K562 (cell line): ENCODE measurements around the gene COPG2. TPM values are rescaled to one million over a fixed set of nuclear protein-coding genes. Genes with fewer than 3 reads are reported as not detected.
A peak's percentile ranks its signal among the peaks of the same experiment; 100 is the strongest.

Experiments
- CREM ChIP-seq: IDR thresholded peaks from 2 replicates; pipeline ENCODE4 v1.6.1; 2014; ENCODE audit warnings: antibody characterized with exemption, low read depth
- ELK3 ChIP-seq: fragments of 450-650 bp; formaldehyde crosslinking; IDR thresholded peaks from 2 replicates; pipeline ENCODE4 v1.4.0; 2020; ENCODE audit warnings: mild to moderate bottlenecking
- EP400 ChIP-seq: fragments of 450-650 bp; IDR thresholded peaks from 2 replicates; pipeline ENCODE4 v1.6.1; 2017; ENCODE audit warnings: antibody characterized with exemption, mild to moderate bottlenecking, moderate library complexity
- GTF2F1 ChIP-seq: IDR thresholded peaks from 2 replicates; pipeline ENCODE4 v1.6.1; 2011; ENCODE audit warnings: low read depth, low read length, improper control_type of control experiment
- HDAC1 ChIP-seq, 2 experiments: fragments of 450-650 bp; IDR thresholded peaks; 2 replicates each; pipeline ENCODE4 v1.6.1; 2016 to 2017; ENCODE audit warnings: inconsistent platforms in 1 of 2, mild to moderate bottlenecking in 1 of 2, moderate library complexity in 1 of 2
- KLF10 ChIP-seq: fragments of 250-450 bp; sonication (Bioruptor Pico); IDR thresholded peaks from 2 replicates; pipeline ENCODE4 v1.6.1; 2021; ENCODE audit warnings: matching md5 sums
- NFIC ChIP-seq: fragments of 450-650 bp; IDR thresholded peaks from 2 replicates; pipeline ENCODE4 v1.6.1; 2017; ENCODE audit warnings: mild to moderate bottlenecking, inconsistent platforms
- OTX1 ChIP-seq: fragments of 450-650 bp; formaldehyde crosslinking; IDR thresholded peaks from 2 replicates; pipeline ENCODE4 v1.4.0; 2022; ENCODE audit warnings: mild to moderate bottlenecking
- PHB ChIP-seq: fragments of 250-450 bp; sonication (Bioruptor Pico); IDR thresholded peaks from 2 replicates; pipeline ENCODE4 v1.5.0; 2021
- PRMT5 ChIP-seq: sonication (generic); formaldehyde crosslinking; IDR thresholded peaks from 2 replicates; pipeline ENCODE4 v1.5.0; 2020; ENCODE audit warnings: missing genetic modification reagents
- RBM14 ChIP-seq: fragments of 200-400 bp; formaldehyde crosslinking; IDR thresholded peaks from 2 replicates; pipeline ENCODE4 v1.6.1; 2018; ENCODE audit warnings: low read depth, mild to moderate bottlenecking, low read length, moderate library complexity, borderline replicate concordance; ENCODE audit not compliant: insufficient read depth
- RNF2 ChIP-seq: sonication (generic); IDR thresholded peaks from 2 replicates; pipeline ENCODE4 v1.6.1; 2016
- SAP30 ChIP-seq: fragments of 200-600 bp; sonication (generic); IDR thresholded peaks from 2 replicates; pipeline ENCODE4 v1.6.1; 2012; ENCODE audit warnings: borderline replicate concordance, low read depth, mild to moderate bottlenecking, moderate library complexity, low read length, control low read depth, inconsistent platforms; ENCODE audit not compliant: insufficient read depth, poor library complexity, severe bottlenecking
- SIN3B ChIP-seq: fragments of 450-650 bp; IDR thresholded peaks from 2 replicates; pipeline ENCODE4 v1.6.1; 2017; ENCODE audit warnings: low read depth, mild to moderate bottlenecking, moderate library complexity
- TAF7 ChIP-seq: fragments of 450-650 bp; IDR thresholded peaks from 2 replicates; pipeline ENCODE4 v1.6.1; 2016; ENCODE audit warnings: missing genetic modification characterization, missing compliant biosample characterization
- TARDBP ChIP-seq: fragments of 450-650 bp; IDR thresholded peaks from 2 replicates; pipeline ENCODE4 v1.6.1; 2016
- TRIM28 ChIP-seq: fragments of 450-650 bp; IDR thresholded peaks from 2 replicates; pipeline ENCODE4 v1.6.1; 2017
- ZBTB12 ChIP-seq: fragments of 250-450 bp; sonication (Bioruptor Pico); IDR thresholded peaks from 2 replicates; pipeline ENCODE4 v1.4.0; 2020
- ZNF133 ChIP-seq: fragments of 250-450 bp; sonication (Bioruptor Pico); IDR thresholded peaks from 2 replicates; pipeline ENCODE4 v1.4.0; 2020; ENCODE audit warnings: mild to moderate bottlenecking
- polyA plus RNA-seq, 8 experiments: library from polyadenylated mRNA; depleted of rRNA in 4 of 8; stranded (reverse) in 5 of 8; unstranded in 3 of 8; fragments of >200 nt; fragmentation: Nextera tagmentation in 2 of 8; fragmentation: Illumina TruSeq in 1 of 8; extraction: Ambion mirVana in 2 of 8; extraction: Trizol in 1 of 8; gene quantifications; 2 replicates each; pipeline versions ENCODE4 v1.2.1 to v1.2.3, GENCODE V29; 2011 to 2014; ENCODE audit warnings: inconsistent platforms in 1 of 8, missing spikeins in 1 of 8
- total RNA-seq, 7 experiments: library from RNA; depleted of rRNA in 6 of 7; stranded (reverse); fragments of >200 nt in 6 of 7; fragmentation: Illumina TruSeq in 2 of 7; extraction: Trizol in 2 of 7; gene quantifications; 2 replicates each; pipeline versions ENCODE4 v1.2.1 to v1.2.3, GENCODE V29; 2011 to 2021; ENCODE audit warnings: low replicate concordance in 1 of 7
- TF ChIP-seq, protein P1 (sequence below): fragments of 450-650 bp; formaldehyde crosslinking; IDR thresholded peaks from 2 replicates; pipeline ENCODE4 v1.4.0; 2022; ENCODE audit warnings: mild to moderate bottlenecking, moderate library complexity
- TF ChIP-seq, protein P2 (sequence below): fragments of 150-350 bp; conservative IDR thresholded peaks from 2 replicates; pipeline ENCODE4 v1.6.1; 2014; ENCODE audit warnings: low read length
- TF ChIP-seq, protein P3 (sequence below), 2 experiments: fragments of 450-650 bp; conservative IDR thresholded peaks; 2 replicates each; pipeline ENCODE4 v1.6.1; 2017; ENCODE audit warnings: mild to moderate bottlenecking in 2 of 2, moderate library complexity in 2 of 2

Gene COPG2
- total and polyA plus RNA-seq, 9 of the 15 experiments (the other 6 are each of a cell fraction or from before 2014, with no cell fraction given) = 6.6 to 104 (median 32.5) TPM

DNA sequence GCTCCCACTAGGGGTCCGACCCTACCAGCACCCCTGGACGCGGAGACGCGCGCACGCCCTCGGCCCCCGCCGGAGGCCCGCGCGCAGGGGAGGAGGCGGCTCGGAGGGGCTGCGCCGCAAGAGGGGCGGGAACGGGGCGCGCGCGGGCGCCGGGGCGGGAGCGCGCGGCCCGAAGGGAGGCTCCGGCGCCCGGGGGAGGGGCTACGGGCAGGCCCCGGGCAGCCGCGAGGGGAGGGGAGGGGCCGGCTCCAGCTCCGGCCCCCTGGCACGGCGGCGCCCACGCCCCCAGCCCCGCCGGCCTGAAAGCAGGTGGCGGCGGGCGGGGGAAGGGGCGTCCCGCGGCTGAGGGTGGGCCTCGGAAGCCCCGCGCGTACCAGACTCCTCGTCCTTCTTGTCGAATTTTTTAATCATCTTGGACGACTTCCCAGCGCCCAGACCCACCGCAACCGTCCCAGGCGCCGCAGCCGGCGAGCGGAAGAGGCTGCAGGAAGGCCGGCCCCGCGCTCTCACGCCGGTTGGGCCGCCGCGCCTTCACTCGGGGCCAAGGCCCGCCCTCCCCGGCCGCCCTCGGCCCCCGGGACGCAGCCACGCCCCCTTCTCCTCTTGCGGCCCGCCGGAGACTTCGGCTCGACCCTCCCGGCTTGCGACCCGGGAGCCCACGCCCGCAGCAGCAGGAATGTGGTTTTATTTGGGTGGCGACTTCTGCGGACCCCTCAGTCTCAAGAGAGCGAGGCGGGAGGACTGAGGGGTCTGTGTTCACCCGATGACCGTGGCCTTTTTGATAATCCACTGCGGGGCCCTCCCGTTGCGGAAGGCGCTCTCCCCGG lies at the start of gene COPG2 (continued):
- TF ChIP-seq SAP30 = peak; percentile 80
- peak; percentile 18; the same call in 1 of the 2 replicates for TF ChIP-seq EP400
- TF ChIP-seq ELK3 (CRISPR knock-in tag) = no peak
- no peak for TF ChIP-seq RBM14
- 0 out of 2 replicates have a peak, but pooled peaks have one; percentile 37 for TF ChIP-seq OTX1 (CRISPR knock-in tag)
- peak; percentile 66 for TF ChIP-seq TAF7 (tag)
- TF ChIP-seq GTF2F1 = peak; percentile 69; the same call in 1 of the 2 replicates
- peak; percentile 59 for TF ChIP-seq CREM
- TF ChIP-seq HDAC1 (IDR thresholded peaks at IDR 0.05) = peak in 1 of 2 experiments; percentile 89; a peak in 2 of 4 replicates
- TF ChIP-seq, protein P1, sequence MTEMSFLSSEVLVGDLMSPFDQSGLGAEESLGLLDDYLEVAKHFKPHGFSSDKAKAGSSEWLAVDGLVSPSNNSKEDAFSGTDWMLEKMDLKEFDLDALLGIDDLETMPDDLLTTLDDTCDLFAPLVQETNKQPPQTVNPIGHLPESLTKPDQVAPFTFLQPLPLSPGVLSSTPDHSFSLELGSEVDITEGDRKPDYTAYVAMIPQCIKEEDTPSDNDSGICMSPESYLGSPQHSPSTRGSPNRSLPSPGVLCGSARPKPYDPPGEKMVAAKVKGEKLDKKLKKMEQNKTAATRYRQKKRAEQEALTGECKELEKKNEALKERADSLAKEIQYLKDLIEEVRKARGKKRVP (CRISPR knock-in tag) = 0 out of 2 replicates have a peak, but pooled peaks have one; percentile 24
- no peak for TF ChIP-seq ZBTB12
- TF ChIP-seq, protein P2, sequence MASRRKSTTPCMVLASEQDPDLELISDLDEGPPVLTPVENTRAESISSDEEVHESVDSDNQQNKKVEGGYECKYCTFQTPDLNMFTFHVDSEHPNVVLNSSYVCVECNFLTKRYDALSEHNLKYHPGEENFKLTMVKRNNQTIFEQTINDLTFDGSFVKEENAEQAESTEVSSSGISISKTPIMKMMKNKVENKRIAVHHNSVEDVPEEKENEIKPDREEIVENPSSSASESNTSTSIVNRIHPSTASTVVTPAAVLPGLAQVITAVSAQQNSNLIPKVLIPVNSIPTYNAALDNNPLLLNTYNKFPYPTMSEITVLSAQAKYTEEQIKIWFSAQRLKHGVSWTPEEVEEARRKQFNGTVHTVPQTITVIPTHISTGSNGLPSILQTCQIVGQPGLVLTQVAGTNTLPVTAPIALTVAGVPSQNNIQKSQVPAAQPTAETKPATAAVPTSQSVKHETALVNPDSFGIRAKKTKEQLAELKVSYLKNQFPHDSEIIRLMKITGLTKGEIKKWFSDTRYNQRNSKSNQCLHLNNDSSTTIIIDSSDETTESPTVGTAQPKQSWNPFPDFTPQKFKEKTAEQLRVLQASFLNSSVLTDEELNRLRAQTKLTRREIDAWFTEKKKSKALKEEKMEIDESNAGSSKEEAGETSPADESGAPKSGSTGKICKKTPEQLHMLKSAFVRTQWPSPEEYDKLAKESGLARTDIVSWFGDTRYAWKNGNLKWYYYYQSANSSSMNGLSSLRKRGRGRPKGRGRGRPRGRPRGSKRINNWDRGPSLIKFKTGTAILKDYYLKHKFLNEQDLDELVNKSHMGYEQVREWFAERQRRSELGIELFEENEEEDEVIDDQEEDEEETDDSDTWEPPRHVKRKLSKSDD = 0 out of 2 replicates have a peak, but pooled peaks have one; percentile 35
- TF ChIP-seq RNF2 = no peak
- TF ChIP-seq SIN3B = peak; percentile 43
- TF ChIP-seq TRIM28 = no peak
- TF ChIP-seq, protein P3, sequence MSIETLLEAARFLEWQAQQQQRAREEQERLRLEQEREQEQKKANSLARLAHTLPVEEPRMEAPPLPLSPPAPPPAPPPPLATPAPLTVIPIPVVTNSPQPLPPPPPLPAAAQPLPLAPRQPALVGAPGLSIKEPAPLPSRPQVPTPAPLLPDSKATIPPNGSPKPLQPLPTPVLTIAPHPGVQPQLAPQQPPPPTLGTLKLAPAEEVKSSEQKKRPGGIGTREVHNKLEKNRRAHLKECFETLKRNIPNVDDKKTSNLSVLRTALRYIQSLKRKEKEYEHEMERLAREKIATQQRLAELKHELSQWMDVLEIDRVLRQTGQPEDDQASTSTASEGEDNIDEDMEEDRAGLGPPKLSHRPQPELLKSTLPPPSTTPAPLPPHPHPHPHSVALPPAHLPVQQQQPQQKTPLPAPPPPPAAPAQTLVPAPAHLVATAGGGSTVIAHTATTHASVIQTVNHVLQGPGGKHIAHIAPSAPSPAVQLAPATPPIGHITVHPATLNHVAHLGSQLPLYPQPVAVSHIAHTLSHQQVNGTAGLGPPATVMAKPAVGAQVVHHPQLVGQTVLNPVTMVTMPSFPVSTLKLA (conservative IDR thresholded peaks at IDR 0.05) = peak in 1 of 2 experiments; percentile 62; a peak in 2 of 4 replicates
- TF ChIP-seq TARDBP = no peak
- TF ChIP-seq PRMT5 (CRISPR knock-in tag) = no peak
- TF ChIP-seq PHB = no peak
- TF ChIP-seq KLF10 (CRISPR knock-in tag) = no peak
- TF ChIP-seq NFIC = peak; percentile 57; the same call in 1 of the 2 replicates
- no peak for TF ChIP-seq ZNF133 (CRISPR knock-in tag)
